HCT116 (cell line): ENCODE data around the gene FOXF1. TPM values are rescaled to one million over a fixed set of nuclear protein-coding genes. Genes with fewer than 3 reads are reported as not detected.

ENCODE experiments used
- ATAC-seq: fragments of 200-7000 bp; cut with Tn5 transposase; 2 replicates; pipeline ENCODE4 v1.9.1; 2020; ENCODE audit warnings: mild to moderate bottlenecking, moderate library complexity
- BruUV-seq: library from RNA; stranded (reverse); fragments of 400-500 nt; replicated peaks from 2 replicates; lab custom pipeline; 2021; lab: Mats Ljungman, UMichigan
- CTCF ChIA-PET: fragments of 300-600 bp; sonication (Branson Sonifier 250); formaldehyde crosslinking; loops from one replicate; lab custom pipeline; 2021; ENCODE audit warnings: antibody characterized with exemption; lab: Charles Lee
- POLR2A ChIA-PET: fragments of 300-600, 350-600 bp; sonication (Branson Sonifier 250); formaldehyde crosslinking; loops from one replicate; lab custom pipeline; 2021; ENCODE audit warnings: antibody characterized with exemption; lab: Charles Lee
- RAD21 ChIA-PET, 2 experiments: fragments of 300-600 bp; sonication (Branson Sonifier 250); formaldehyde crosslinking; loops; one replicate each; lab custom pipeline; 2023; ENCODE audit warnings: low total read pairs in 2 of 2; ENCODE audit not compliant: uncharacterized antibody in 2 of 2, unreplicated experiment in 2 of 2, low non-redundant PET in 1 of 2; lab: Charles Lee
- DNase-seq: peaks from one replicate; pipeline ENCODE4 v3.0.0-alpha.2; 2010; ENCODE audit warnings: low read depth, low spot score
- H2AFZ ChIP-seq: fragments of 200-600 bp; shearing (Covaris generic), sonication (generic); 2 replicates; pipeline ENCODE4 v1.6.1; 2017; ENCODE audit warnings: low read depth, mixed run types, mixed read lengths, antibody characterized with exemption, low read length; ENCODE audit not compliant: poor library complexity, severe bottlenecking
- H3K27ac ChIP-seq: 2 replicates; pipeline ENCODE4 v1.5.1; 2012; ENCODE audit warnings: low read depth, low read length
- H3K27me3 ChIP-seq: fragments of 200-600 bp; sonication (generic); 2 replicates; pipeline ENCODE4 v1.6.1; 2016; ENCODE audit warnings: mixed run types, low read length, mixed read lengths; ENCODE audit not compliant: insufficient read depth
- H3K36me3 ChIP-seq, 2 experiments: fragments of 200-500 bp in 1 of 2; fragments of 200-600 bp in 1 of 2; sonication (Bioruptor generic) in 1 of 2; sonication (generic) in 1 of 2; 2 replicates each; pipeline versions ENCODE4 v1.5.1 to v1.6.1; 2014 to 2016; ENCODE audit warnings: low read length in 2 of 2, inconsistent platforms in 1 of 2, mixed read lengths in 1 of 2, mixed run types in 1 of 2; ENCODE audit not compliant: insufficient read depth in 2 of 2, control insufficient read depth in 1 of 2
- H3K4me1 ChIP-seq, 2 experiments: fragments of 200-600 bp in 1 of 2; sonication (generic) in 1 of 2; 2 replicates each; pipeline versions ENCODE4 v1.5.1 to v1.6.1; 2012 to 2017; ENCODE audit warnings: low read length in 2 of 2, inconsistent platforms in 1 of 2, mild to moderate bottlenecking in 1 of 2, mixed read lengths in 1 of 2, mixed run types in 1 of 2, moderate library complexity in 1 of 2; ENCODE audit not compliant: insufficient read depth in 2 of 2, control insufficient read depth in 1 of 2
- H3K4me2 ChIP-seq: fragments of 200-600 bp; sonication (generic); 2 replicates; pipeline ENCODE4 v1.6.1; 2017; ENCODE audit warnings: mixed run types, low read length, mixed read lengths
- H3K4me3 ChIP-seq, 2 experiments: fragments of 200-600 bp in 1 of 2; sonication (generic) in 1 of 2; replicated peaks in 1 of 2; 2 replicates each; pipeline ENCODE4 v1.5.1; 2011 to 2016; ENCODE audit warnings: low read length in 2 of 2, control low read depth in 1 of 2, low read depth in 1 of 2, mild to moderate bottlenecking in 1 of 2, mixed read lengths in 1 of 2, mixed run types in 1 of 2
- H3K79me2 ChIP-seq: fragments of 200-600 bp; sonication (generic); 2 replicates; pipeline ENCODE4 v1.6.1; 2017; ENCODE audit warnings: mild to moderate bottlenecking, mixed run types, low read length, moderate library complexity, mixed read lengths; ENCODE audit not compliant: insufficient read depth
- H3K9ac ChIP-seq: fragments of 200-600 bp; sonication (generic); 2 replicates; pipeline ENCODE4 v1.6.1; 2016; ENCODE audit warnings: low read length, mixed read lengths
- H3K9me2 ChIP-seq: fragments of 200-600 bp; sonication (generic), shearing (Covaris generic); 2 replicates; pipeline ENCODE4 v1.6.1; 2017; ENCODE audit warnings: mixed run types, mild to moderate bottlenecking, moderate library complexity; ENCODE audit not compliant: insufficient read depth
- H3K9me3 ChIP-seq, 2 experiments: fragments of 200-500 bp in 1 of 2; fragments of 200-600 bp in 1 of 2; sonication (Bioruptor generic) in 1 of 2; sonication (generic) in 1 of 2; 2 replicates each; pipeline ENCODE4 v1.6.1; 2014 to 2017; ENCODE audit warnings: low read length in 2 of 2, mixed read lengths in 2 of 2, inconsistent platforms in 1 of 2, low read depth in 1 of 2, mild to moderate bottlenecking in 1 of 2, mixed run types in 1 of 2, moderate library complexity in 1 of 2; ENCODE audit not compliant: control insufficient read depth in 1 of 2, insufficient read depth in 1 of 2
- H4K20me1 ChIP-seq: fragments of 200-600 bp; sonication (generic), shearing (Covaris generic); 2 replicates; pipeline ENCODE4 v1.6.1; 2017; ENCODE audit warnings: mixed run types, mild to moderate bottlenecking, moderate library complexity; ENCODE audit not compliant: insufficient read depth
- CBX3 ChIP-seq: IDR thresholded peaks from 2 replicates; pipeline ENCODE4 v1.6.1; 2012; ENCODE audit warnings: low read depth
- CEBPB ChIP-seq: IDR thresholded peaks from 2 replicates; pipeline ENCODE4 v1.6.1; 2012; ENCODE audit warnings: low read depth
- EGR1 ChIP-seq: IDR thresholded peaks from 2 replicates; pipeline ENCODE4 v1.6.1; 2012; ENCODE audit warnings: low read depth
- EZH2 ChIP-seq: fragments of 200-600 bp; sonication (generic); IDR thresholded peaks from 2 replicates; pipeline ENCODE4 v1.6.1; 2017; ENCODE audit warnings: antibody characterized with exemption, mixed run types
- JUND ChIP-seq: IDR thresholded peaks from 2 replicates; pipeline ENCODE4 v1.6.1; 2012
- RAD21 ChIP-seq: IDR thresholded peaks from 2 replicates; pipeline ENCODE4 v1.6.1; 2012; ENCODE audit warnings: low read depth, mild to moderate bottlenecking
- SRF ChIP-seq: IDR thresholded peaks from 2 replicates; pipeline ENCODE4 v1.6.1; 2012; ENCODE audit warnings: low read depth
- TCF7L2 ChIP-seq: IDR thresholded peaks from 2 replicates; pipeline ENCODE4 v1.7.0; 2011; ENCODE audit warnings: borderline replicate concordance, inconsistent platforms; ENCODE audit not compliant: insufficient read depth, insufficient read length; ENCODE audit errors: extremely low read depth
- YY1 ChIP-seq: IDR thresholded peaks from 2 replicates; pipeline ENCODE4 v1.6.1; 2011; ENCODE audit warnings: low read length, low read depth, moderate library complexity, mild to moderate bottlenecking; ENCODE audit not compliant: insufficient replicate concordance; ENCODE audit errors: extremely low read depth
- intact Hi-C: fragments of 100-400 bp; cut with micrococcal nuclease; formaldehyde crosslinking; loops from 2 replicates; pipeline ENCODE4 v1.10.0; 2022
- total RNA-seq: library from RNA; stranded (reverse); gene quantifications from one replicate; pipeline ENCODE4 v1.2.1, GENCODE V29; 2021; ENCODE audit not compliant: unreplicated experiment
- TF ChIP-seq, protein P1 (sequence below): IDR thresholded peaks from 2 replicates; pipeline ENCODE4 v1.6.1; 2011; ENCODE audit warnings: mild to moderate bottlenecking, low read length, moderate library complexity; ENCODE audit not compliant: insufficient replicate concordance; ENCODE audit errors: extremely low read depth
- TF ChIP-seq, protein P2 (sequence below): IDR thresholded peaks from 2 replicates; pipeline ENCODE4 v1.6.1; 2012; ENCODE audit warnings: low read depth

Gene FOXF1
- total RNA-seq, 1 experiment from 2014 or later, result 2.4 TPM

GRCh38 chr16:86478779-86479178 is 31.5 kb upstream of the FOXF1 start:
- Histone ChIP-seq H3K27ac (no peak overlapping the region), H3K79me2 (no peaks in the 10 kb centered on the region), H3K4me2 (no peak overlapping the region), H3K4me3 (no peak overlapping the region), H3K9ac (no peak overlapping the region)
- ATAC-seq, result no peak
- RAD21 ChIA-PET, result no interaction called here
- CTCF ChIA-PET, result no interaction called here
- TF ChIP-seq EZH2 (no peak), SRF (no peak), YY1 (no peak), CEBPB (no peak), CBX3 (no peak), EGR1 (no peak), JUND (no peak)
- TF ChIP-seq, protein P1, sequence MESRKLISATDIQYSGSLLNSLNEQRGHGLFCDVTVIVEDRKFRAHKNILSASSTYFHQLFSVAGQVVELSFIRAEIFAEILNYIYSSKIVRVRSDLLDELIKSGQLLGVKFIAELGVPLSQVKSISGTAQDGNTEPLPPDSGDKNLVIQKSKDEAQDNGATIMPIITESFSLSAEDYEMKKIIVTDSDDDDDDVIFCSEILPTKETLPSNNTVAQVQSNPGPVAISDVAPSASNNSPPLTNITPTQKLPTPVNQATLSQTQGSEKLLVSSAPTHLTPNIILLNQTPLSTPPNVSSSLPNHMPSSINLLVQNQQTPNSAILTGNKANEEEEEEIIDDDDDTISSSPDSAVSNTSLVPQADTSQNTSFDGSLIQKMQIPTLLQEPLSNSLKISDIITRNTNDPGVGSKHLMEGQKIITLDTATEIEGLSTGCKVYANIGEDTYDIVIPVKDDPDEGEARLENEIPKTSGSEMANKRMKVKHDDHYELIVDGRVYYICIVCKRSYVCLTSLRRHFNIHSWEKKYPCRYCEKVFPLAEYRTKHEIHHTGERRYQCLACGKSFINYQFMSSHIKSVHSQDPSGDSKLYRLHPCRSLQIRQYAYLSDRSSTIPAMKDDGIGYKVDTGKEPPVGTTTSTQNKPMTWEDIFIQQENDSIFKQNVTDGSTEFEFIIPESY, result no peak
- TF ChIP-seq, all 23 proteins: peak for 0
- no peak for DNase-seq
- Histone ChIP-seq H3K36me3 (no peaks in the 10 kb centered on the region), H3K4me1 (peaks cover 8 to 18% of the 10 kb centered on the region in 2 experiments; a peak in 3 of 4 replicates), H4K20me1 (no peaks in the 10 kb centered on the region), H2AFZ (no peak overlapping the region), H3K9me3 (peaks cover 1 to 3% of the 10 kb centered on the region in 2 experiments; a peak in 2 of 4 replicates), H3K27me3 (peaks cover 47% of the 10 kb centered on the region; the same call in 1 of the 2 replicates), H3K9me2 (no peaks in the 10 kb centered on the region)
- POLR2A ChIA-PET, result no interaction called here
- intact Hi-C loops, result no loop called here
- no TSS peak for BruUV-seq

DNA sequence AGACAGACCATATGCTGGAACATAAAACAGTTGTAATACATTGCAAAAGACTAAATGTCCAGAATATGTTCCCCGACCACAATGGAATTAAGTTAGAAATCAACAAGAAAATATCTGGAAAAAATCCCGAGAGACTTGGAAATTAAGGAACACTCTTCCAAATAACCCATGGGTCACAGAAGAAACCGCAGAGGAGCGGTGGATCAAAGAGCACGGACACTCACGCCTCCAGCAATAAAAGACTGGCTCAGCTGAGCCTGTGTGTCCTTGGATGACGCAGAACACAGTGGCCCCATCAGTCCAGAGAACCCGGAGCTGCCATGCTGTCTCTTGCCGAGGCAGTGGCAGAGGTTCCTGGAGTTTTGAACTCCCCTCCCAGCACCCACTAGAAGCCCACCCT is 30.9 kb upstream of the FOXF1 start:
- Histone ChIP-seq H3K36me3 (no peaks in the 10 kb centered on the region), H3K27ac (no peak overlapping the region), H3K79me2 (no peaks in the 10 kb centered on the region), H3K9ac (no peak overlapping the region), H4K20me1 (no peaks in the 10 kb centered on the region), H3K9me2 (no peaks in the 10 kb centered on the region), H3K4me3 (no peak overlapping the region), H3K4me2 (peak overlapping the region; percentile 44), H3K9me3 (peaks cover 6 to 9% of the 10 kb centered on the region in 2 experiments; a peak in 2 of 4 replicates), H3K4me1 (peaks cover 8 to 18% of the 10 kb centered on the region in 2 experiments; a peak in 3 of 4 replicates), H2AFZ (peak overlapping the region; percentile 19), H3K27me3 (peaks cover 42% of the 10 kb centered on the region; the same call in 1 of the 2 replicates)
- intact Hi-C loops, result no loop called here
- DNase-seq (no peak), ATAC-seq (peak; percentile 62)
- POLR2A ChIA-PET, result no interaction called here
- CTCF ChIA-PET, result interaction anchor here (1.4 kb wide), 1 partner anchor 38 kb away, joined by 3 read pairs; no protein-coding TSS in a partner anchor
- TF ChIP-seq TCF7L2 (peak; percentile 97), RAD21 (no peak), EZH2 (no peak)
- TF ChIP-seq, protein P2, sequence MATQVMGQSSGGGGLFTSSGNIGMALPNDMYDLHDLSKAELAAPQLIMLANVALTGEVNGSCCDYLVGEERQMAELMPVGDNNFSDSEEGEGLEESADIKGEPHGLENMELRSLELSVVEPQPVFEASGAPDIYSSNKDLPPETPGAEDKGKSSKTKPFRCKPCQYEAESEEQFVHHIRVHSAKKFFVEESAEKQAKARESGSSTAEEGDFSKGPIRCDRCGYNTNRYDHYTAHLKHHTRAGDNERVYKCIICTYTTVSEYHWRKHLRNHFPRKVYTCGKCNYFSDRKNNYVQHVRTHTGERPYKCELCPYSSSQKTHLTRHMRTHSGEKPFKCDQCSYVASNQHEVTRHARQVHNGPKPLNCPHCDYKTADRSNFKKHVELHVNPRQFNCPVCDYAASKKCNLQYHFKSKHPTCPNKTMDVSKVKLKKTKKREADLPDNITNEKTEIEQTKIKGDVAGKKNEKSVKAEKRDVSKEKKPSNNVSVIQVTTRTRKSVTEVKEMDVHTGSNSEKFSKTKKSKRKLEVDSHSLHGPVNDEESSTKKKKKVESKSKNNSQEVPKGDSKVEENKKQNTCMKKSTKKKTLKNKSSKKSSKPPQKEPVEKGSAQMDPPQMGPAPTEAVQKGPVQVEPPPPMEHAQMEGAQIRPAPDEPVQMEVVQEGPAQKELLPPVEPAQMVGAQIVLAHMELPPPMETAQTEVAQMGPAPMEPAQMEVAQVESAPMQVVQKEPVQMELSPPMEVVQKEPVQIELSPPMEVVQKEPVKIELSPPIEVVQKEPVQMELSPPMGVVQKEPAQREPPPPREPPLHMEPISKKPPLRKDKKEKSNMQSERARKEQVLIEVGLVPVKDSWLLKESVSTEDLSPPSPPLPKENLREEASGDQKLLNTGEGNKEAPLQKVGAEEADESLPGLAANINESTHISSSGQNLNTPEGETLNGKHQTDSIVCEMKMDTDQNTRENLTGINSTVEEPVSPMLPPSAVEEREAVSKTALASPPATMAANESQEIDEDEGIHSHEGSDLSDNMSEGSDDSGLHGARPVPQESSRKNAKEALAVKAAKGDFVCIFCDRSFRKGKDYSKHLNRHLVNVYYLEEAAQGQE, result no peak
- TF ChIP-seq, protein P1, result no peak
- RAD21 ChIA-PET, result no interaction called here
- BruUV-seq, result no TSS peak
